SK-N-MC (cell line): ENCODE results near the gene MPP4.

ENCODE experiments used
- DNase-seq: peaks from one replicate; pipeline ENCODE4 v3.0.0-alpha.2; 2011; ENCODE audit warnings: low read depth, low spot score
- H3K27ac ChIP-seq: fragments of 200-600 bp; sonication (generic); 2 replicates; pipeline ENCODE4 v1.5.1; 2016; ENCODE audit warnings: mixed run types
- H3K36me3 ChIP-seq: fragments of 200-600 bp; sonication (generic); 2 replicates; pipeline ENCODE4 v1.6.1; 2017; ENCODE audit warnings: antibody characterized with exemption, low read length, mixed read lengths; ENCODE audit not compliant: insufficient read depth
- H3K4me3 ChIP-seq: fragments of 200-600 bp; sonication (generic); 2 replicates; pipeline ENCODE4 v1.5.1; 2016
- H3K9ac ChIP-seq: fragments of 200-600 bp; sonication (generic); 2 replicates; pipeline ENCODE4 v1.8.0; 2017; ENCODE audit warnings: mixed run types, mixed read lengths; ENCODE audit not compliant: insufficient read length
- H3K9me3 ChIP-seq: fragments of 200-600 bp; sonication (generic); 2 replicates; pipeline ENCODE4 v1.6.1; 2017; ENCODE audit warnings: low read depth, mild to moderate bottlenecking, antibody characterized with exemption, low read length, moderate library complexity, mixed read lengths
- EZH2 ChIP-seq: fragments of 200-600 bp; sonication (generic); IDR thresholded peaks from one replicate; pipeline ENCODE4 v1.6.1; 2017; ENCODE audit warnings: antibody characterized with exemption
- FOXP2 ChIP-seq: optimal IDR thresholded peaks from 2 replicates; pipeline ENCODE3; 2011; ENCODE audit warnings: mild to moderate bottlenecking, moderate library complexity; ENCODE audit not compliant: insufficient read depth; ENCODE audit errors: extremely low read length, control extremely low read depth
- POLR2AphosphoS5 ChIP-seq: IDR thresholded peaks from 2 replicates; pipeline ENCODE4 v1.6.1; 2012; ENCODE audit warnings: mild to moderate bottlenecking, low read depth, low read length, borderline replicate concordance

Gene MPP4

GRCh38 chr2:201668402-201668910 lies 30.0 kb downstream of the MPP4 start:
- TF ChIP-seq POLR2AphosphoS5 (no peak), EZH2 (no peak), FOXP2 (no peak)
- Histone ChIP-seq H3K9ac (no peak overlapping the region), H3K4me3 (no peak overlapping the region), H3K36me3 (no peaks in the 10 kb centered on the region), H3K27ac (no peak overlapping the region), H3K9me3 (no peaks in the 10 kb centered on the region)
- DNase-seq: no peak

- Histone ChIP-seq H3K27ac (no peak overlapping the region), H3K36me3 (no peaks in the 10 kb centered on the region), H3K4me3 (no peak overlapping the region), H3K9ac (no peak overlapping the region), H3K9me3 (no peaks in the 10 kb centered on the region)
- no peak for DNase-seq
- no peak for TF ChIP-seq POLR2AphosphoS5
- no peak for TF ChIP-seq FOXP2
- no peak for TF ChIP-seq EZH2
Observed at GRCh38 chr2:201664334-201664733, 34.1 kb downstream of the MPP4 start.

- DNase-seq: no peak
- Histone ChIP-seq H3K9me3 (no peaks in the 10 kb centered on the region), H3K27ac (no peak overlapping the region), H3K36me3 (no peaks in the 10 kb centered on the region), H3K4me3 (no peak overlapping the region), H3K9ac (no peak overlapping the region)
- TF ChIP-seq POLR2AphosphoS5 (no peak), FOXP2 (no peak), EZH2 (no peak)
Observed at GRCh38 chr2:201661366-201661765, 37.1 kb downstream of the MPP4 start.

GRCh38 chr2:201660293-201660895 lies 38.0 kb downstream of the MPP4 start:
- Histone ChIP-seq H3K36me3 (no peaks in the 10 kb centered on the region), H3K9ac (no peak overlapping the region), H3K4me3 (no peak overlapping the region), H3K9me3 (no peaks in the 10 kb centered on the region), H3K27ac (no peak overlapping the region)
- DNase-seq: no peak
- TF ChIP-seq POLR2AphosphoS5: no peak
- TF ChIP-seq FOXP2: no peak
- TF ChIP-seq EZH2: no peak

GRCh38 chr2:201656740-201657139 lies 41.7 kb downstream of the MPP4 start:
- no peak for TF ChIP-seq POLR2AphosphoS5
- TF ChIP-seq FOXP2: no peak
- no peak for TF ChIP-seq EZH2

GRCh38 chr2:201656102-201656501 lies 42.3 kb downstream of the MPP4 start:
- H3K4me3 ChIP-seq: no peak overlapping the region
- no peak for TF ChIP-seq FOXP2
- no peak for TF ChIP-seq POLR2AphosphoS5
- no peak for TF ChIP-seq EZH2
- H3K27ac ChIP-seq: no peak overlapping the region
- DNase-seq: no peak
- H3K9ac ChIP-seq: no peak overlapping the region
- no peaks in the 10 kb centered on the region for H3K9me3 ChIP-seq
- no peaks in the 10 kb centered on the region for H3K36me3 ChIP-seq

More at GRCh38 chr2:201656740-201657139, 41.7 kb downstream of the MPP4 start:
- Histone ChIP-seq H3K36me3 (no peaks in the 10 kb centered on the region), H3K27ac (no peak overlapping the region), H3K9me3 (no peaks in the 10 kb centered on the region), H3K4me3 (no peak overlapping the region), H3K9ac (no peak overlapping the region)
- no peak for DNase-seq

- no peak for TF ChIP-seq EZH2
- no peak for TF ChIP-seq FOXP2
- TF ChIP-seq POLR2AphosphoS5: no peak
- Histone ChIP-seq H3K4me3 (no peak overlapping the region), H3K36me3 (no peaks in the 10 kb centered on the region), H3K27ac (peak overlapping the region; percentile 32), H3K9me3 (no peaks in the 10 kb centered on the region), H3K9ac (no peak overlapping the region)
- no peak for DNase-seq
Observed at GRCh38 chr2:201654616-201655384, 43.6 kb downstream of the MPP4 start.

- H3K27ac ChIP-seq: peak overlapping the region; percentile 96
- H3K4me3 ChIP-seq: peak overlapping the region; percentile 55
- TF ChIP-seq POLR2AphosphoS5: no peak
- TF ChIP-seq EZH2: no peak
- TF ChIP-seq FOXP2: no peak
- H3K36me3 ChIP-seq: no peaks in the 10 kb centered on the region
- H3K9me3 ChIP-seq: no peaks in the 10 kb centered on the region
- H3K9ac ChIP-seq: peak overlapping the region; percentile 51
- DNase-seq: no peak
Observed at GRCh38 chr2:201653221-201653620, 45.2 kb downstream of the MPP4 start.
